Measurements from ENCODE around the gene MAPKAPK2. TPM values are rescaled to one million over a fixed set of nuclear protein-coding genes. Genes with fewer than 3 reads are reported as not detected.

MAPKAPK2 gene
- polyA plus RNA-seq, 1 donor (not counting 4 experiments of a cell fraction or from before 2014, with no cell fraction given) = 41.5 TPM

GRCh38 chr1:206721454-206721853 is 36.7 kb downstream of the MAPKAPK2 start:
- Histone ChIP-seq H3K9me3 (ENCODE audit: control insufficient read depth, low read depth, low read length) (no peaks in the 10 kb centered on the region), H3K9me1 (ENCODE audit: control insufficient read depth, extremely low read depth, insufficient read depth, low read length) (peaks cover 12% of the 10 kb centered on the region), H3K27me3 (ENCODE audit: control insufficient read depth, extremely low read depth, insufficient read depth, low read length) (no peaks in the 10 kb centered on the region), H2AFZ (ENCODE audit: control insufficient read depth, low read length) (no peak overlapping the region), H3K79me2 (ENCODE audit: control insufficient read depth, insufficient read depth, low read length) (peaks cover 80% of the 10 kb centered on the region), H3K4me3 (ENCODE audit: control insufficient read depth in 2 of 3, extremely low read depth in 1 of 3, insufficient read depth in 2 of 3, low read depth in 1 of 3, low read length in 3 of 3) (no peak overlapping the region), H3K4me2 (ENCODE audit: control insufficient read depth, extremely low read depth, insufficient read depth, low read depth, low read length) (no peak overlapping the region), H3K36me3 (ENCODE audit: control insufficient read depth in 2 of 2, extremely low read depth in 1 of 2, insufficient read depth in 2 of 2, low read length in 2 of 2) (no peaks in the 10 kb centered on the region), H3K4me1 (ENCODE audit: control insufficient read depth, extremely low read depth, insufficient read depth, low read length) (peaks cover 15% of the 10 kb centered on the region), H3K9ac (ENCODE audit: control insufficient read depth, extremely low read depth, insufficient read depth, low read length) (no peak overlapping the region), H4K20me1 (ENCODE audit: control insufficient read depth, extremely low read depth, insufficient read depth, low read length) (peaks cover 31% of the 10 kb centered on the region), H3K27ac (ENCODE audit: control insufficient read depth, insufficient read depth, low read length) (no peak overlapping the region)
- TF ChIP-seq CTCF (optimal IDR thresholded peaks at IDR 0.05 in 1 of 3, IDR thresholded peaks at IDR 0.05 in 1 of 3, conservative IDR thresholded peaks at IDR 0.05 in 1 of 3; ENCODE audit: extremely low read depth in 1 of 3, insufficient read depth in 2 of 3, low read length in 3 of 3) (no peak), EZH2 (IDR thresholded peaks at IDR 0.05; ENCODE audit: low read length) (no peak)
- dilution Hi-C loops (cut with MboI; ENCODE audit: extremely low pct_ligation_motif_present, low sequenced_read_pairs) = no loop called here
- FAIRE-seq (no peak), DNase-seq (ENCODE audit: low read depth, low spot score) (no peak)

- no peak overlapping the region for H3K27ac ChIP-seq (ENCODE audit: control insufficient read depth, insufficient read depth, low read length)
Observed at GRCh38 chr1:206722751-206723461, 38.2 kb downstream of the MAPKAPK2 start.

More at GRCh38 chr1:206722751-206723461, 38.2 kb downstream of the MAPKAPK2 start:
- Histone ChIP-seq H3K4me3 (ENCODE audit: control insufficient read depth in 2 of 3, extremely low read depth in 1 of 3, insufficient read depth in 2 of 3, low read depth in 1 of 3, low read length in 3 of 3) (no peak overlapping the region), H3K36me3 (ENCODE audit: control insufficient read depth in 2 of 2, extremely low read depth in 1 of 2, insufficient read depth in 2 of 2, low read length in 2 of 2) (no peaks in the 10 kb centered on the region), H3K9me3 (ENCODE audit: control insufficient read depth, low read depth, low read length) (no peaks in the 10 kb centered on the region), H3K79me2 (ENCODE audit: control insufficient read depth, insufficient read depth, low read length) (peaks cover 80% of the 10 kb centered on the region), H3K4me1 (ENCODE audit: control insufficient read depth, extremely low read depth, insufficient read depth, low read length) (peaks cover 15% of the 10 kb centered on the region), H3K4me2 (ENCODE audit: control insufficient read depth, extremely low read depth, insufficient read depth, low read depth, low read length) (peak overlapping the region; percentile 64), H4K20me1 (ENCODE audit: control insufficient read depth, extremely low read depth, insufficient read depth, low read length) (peaks cover 35% of the 10 kb centered on the region), H2AFZ (ENCODE audit: control insufficient read depth, low read length) (no peak overlapping the region), H3K27me3 (ENCODE audit: control insufficient read depth, extremely low read depth, insufficient read depth, low read length) (no peaks in the 10 kb centered on the region), H3K9me1 (ENCODE audit: control insufficient read depth, extremely low read depth, insufficient read depth, low read length) (peaks cover 15% of the 10 kb centered on the region), H3K9ac (ENCODE audit: control insufficient read depth, extremely low read depth, insufficient read depth, low read length) (no peak overlapping the region)
- dilution Hi-C loops (cut with MboI; ENCODE audit: extremely low pct_ligation_motif_present, low sequenced_read_pairs) = no loop called here
- no peak for FAIRE-seq
- TF ChIP-seq CTCF (optimal IDR thresholded peaks at IDR 0.05 in 1 of 3, IDR thresholded peaks at IDR 0.05 in 1 of 3, conservative IDR thresholded peaks at IDR 0.05 in 1 of 3; ENCODE audit: extremely low read depth in 1 of 3, insufficient read depth in 2 of 3, low read length in 3 of 3) (no peak), EZH2 (IDR thresholded peaks at IDR 0.05; ENCODE audit: low read length) (no peak)
- no peak for DNase-seq (ENCODE audit: low read depth, low spot score)
